Neural cell (in vitro differentiated cells): ENCODE measurements around the gene FAM107B. TPM values are rescaled to one million over a fixed set of nuclear protein-coding genes. Genes with fewer than 3 reads are reported as not detected.
A peak's percentile ranks its signal among the peaks of the same experiment; 100 is the strongest.

Experiments used
- H2AFZ ChIP-seq: fragments of 200-600, 300-800 bp; sonication (generic), shearing (Covaris generic); 2 replicates; pipeline ENCODE4 v1.6.0; 2014; ENCODE audit warnings: low read depth, mild to moderate bottlenecking, antibody characterized with exemption, low read length, moderate library complexity
- H3F3A ChIP-seq: fragments of 200-600 bp; shearing (Covaris generic); 2 replicates; pipeline ENCODE4 v1.6.1; 2016; ENCODE audit warnings: mild to moderate bottlenecking, moderate library complexity, mixed read lengths, antibody characterized with exemption, low read length; ENCODE audit not compliant: insufficient read depth, poor library complexity, severe bottlenecking
- H3K27ac ChIP-seq: fragments of 200-600, 300-800 bp; sonication (generic), shearing (Covaris generic); 2 replicates; pipeline ENCODE4 v1.5.1; 2014; ENCODE audit warnings: mild to moderate bottlenecking, low read length, moderate library complexity
- H3K27me3 ChIP-seq: fragments of 300-800, 200-600 bp; sonication (generic), shearing (Covaris generic); 2 replicates; pipeline ENCODE4 v1.6.0; 2014; ENCODE audit warnings: mild to moderate bottlenecking, low read depth, low read length, moderate library complexity; ENCODE audit not compliant: insufficient read depth
- H3K36me3 ChIP-seq: fragments of 300-800, 200-600 bp; sonication (generic), shearing (Covaris generic); 2 replicates; pipeline ENCODE4 v1.5.1; 2014; ENCODE audit warnings: mild to moderate bottlenecking, antibody characterized with exemption, low read length, moderate library complexity; ENCODE audit not compliant: insufficient read depth
- H3K4me2 ChIP-seq: fragments of 300-800, 200-600 bp; sonication (generic), shearing (Covaris generic); 2 replicates; pipeline ENCODE4 v1.6.0; 2014; ENCODE audit warnings: mild to moderate bottlenecking, low read length
- H3K4me3 ChIP-seq: fragments of 300-800, 200-600 bp; sonication (generic), shearing (Covaris generic); 2 replicates; pipeline ENCODE4 v1.5.1; 2014; ENCODE audit warnings: mild to moderate bottlenecking, low read length, moderate library complexity
- H3K79me2 ChIP-seq: fragments of 200-600 bp; shearing (Covaris generic); replicated peaks from 2 replicates; pipeline ENCODE4 v1.6.0; 2014; ENCODE audit warnings: mild to moderate bottlenecking, low read length, moderate library complexity; ENCODE audit not compliant: insufficient read depth
- H3K9ac ChIP-seq: fragments of 300-800, 200-600 bp; sonication (generic), shearing (Covaris generic); 2 replicates; pipeline ENCODE4 v1.6.1; 2016; ENCODE audit warnings: mild to moderate bottlenecking, low read length, mixed read lengths
- H3K9me2 ChIP-seq: fragments of 200-600 bp; shearing (Covaris generic); 2 replicates; pipeline ENCODE4 v1.6.1; 2016; ENCODE audit warnings: mild to moderate bottlenecking, low read length, mixed read lengths; ENCODE audit not compliant: insufficient read depth
- H3K9me3 ChIP-seq: fragments of 200-600, 300-800 bp; sonication (generic), shearing (Covaris generic); 2 replicates; pipeline ENCODE4 v1.6.1; 2016; ENCODE audit warnings: mild to moderate bottlenecking, mixed run types, low read length, moderate library complexity, mixed read lengths
- H4K20me1 ChIP-seq: fragments of 200-600 bp; shearing (Covaris generic); 2 replicates; pipeline ENCODE4 v1.6.1; 2016; ENCODE audit warnings: mild to moderate bottlenecking, mixed run types; ENCODE audit not compliant: insufficient read depth
- CTCF ChIP-seq: fragments of 450-650 bp; IDR thresholded peaks from 2 replicates; pipeline ENCODE4 v1.5.1; 2014; ENCODE audit warnings: antibody characterized with exemption, mild to moderate bottlenecking, moderate library complexity; ENCODE audit not compliant: poor library complexity, severe bottlenecking
- EP300 ChIP-seq: fragments of 450-650 bp; conservative IDR thresholded peaks from 2 replicates; pipeline ENCODE4 v1.6.1; 2014; ENCODE audit warnings: antibody characterized with exemption, mild to moderate bottlenecking, moderate library complexity; ENCODE audit not compliant: poor library complexity, severe bottlenecking
- EZH2 ChIP-seq: fragments of 200-600, 300-800 bp; shearing (Covaris generic), sonication (generic); IDR thresholded peaks from 2 replicates; pipeline ENCODE4 v1.6.1; 2014; ENCODE audit warnings: antibody characterized with exemption, low read length, borderline replicate concordance, mild to moderate bottlenecking; ENCODE audit not compliant: insufficient read depth, poor library complexity, severe bottlenecking
- POLR2AphosphoS5 ChIP-seq: IDR thresholded peaks from 2 replicates; pipeline ENCODE4 v1.6.1; 2012
- RAD21 ChIP-seq: fragments of 450-650 bp; conservative IDR thresholded peaks from 2 replicates; pipeline ENCODE4 v1.6.1; 2014; ENCODE audit warnings: antibody characterized with exemption, mild to moderate bottlenecking, moderate library complexity
- REST ChIP-seq: IDR thresholded peaks from 2 replicates; pipeline ENCODE4 v1.6.1; 2012; ENCODE audit warnings: borderline replicate concordance
- TAF1 ChIP-seq: IDR thresholded peaks from 2 replicates; pipeline ENCODE4 v1.6.1; 2012; ENCODE audit warnings: low read depth
- polyA plus RNA-seq: library from polyadenylated mRNA; depleted of rRNA; stranded (reverse); fragments of >200 nt; gene quantifications from 2 replicates; pipeline ENCODE4 v1.2.3, GENCODE V29; 2014

The FAM107B gene
- polyA plus RNA-seq, 1 donor from 2014 or later: 106 TPM

GRCh38 chr10:14601326-14601725 is 173.4 kb downstream of the FAM107B start:
- H3K4me2 ChIP-seq: no peak overlapping the region
- peak overlapping the region; percentile 93 for H3K4me3 ChIP-seq
- H4K20me1 ChIP-seq: no peaks in the 10 kb centered on the region
- H3K36me3 ChIP-seq: peaks cover 8% of the 10 kb centered on the region
- TF ChIP-seq POLR2AphosphoS5 (no peak), TAF1 (no peak), EP300 (no peak)
- no peaks in the 10 kb centered on the region for H3F3A ChIP-seq
- H3K9me2 ChIP-seq: no peaks in the 10 kb centered on the region
- H3K79me2 ChIP-seq: peaks cover 62% of the 10 kb centered on the region
- no peak overlapping the region for H3K27ac ChIP-seq
- H2AFZ ChIP-seq: no peak overlapping the region
- H3K9me3 ChIP-seq: no peaks in the 10 kb centered on the region
- H3K27me3 ChIP-seq: no peaks in the 10 kb centered on the region
- no peak overlapping the region for H3K9ac ChIP-seq

- Histone ChIP-seq H3K9me3 (no peaks in the 10 kb centered on the region), H3K4me3 (no peak overlapping the region), H3F3A (no peaks in the 10 kb centered on the region), H4K20me1 (peaks cover 4% of the 10 kb centered on the region), H3K79me2 (peaks cover 74% of the 10 kb centered on the region), H3K4me2 (no peak overlapping the region), H3K27ac (no peak overlapping the region), H2AFZ (no peak overlapping the region), H3K36me3 (peaks cover 8% of the 10 kb centered on the region), H3K27me3 (no peaks in the 10 kb centered on the region), H3K9ac (no peak overlapping the region), H3K9me2 (no peaks in the 10 kb centered on the region)
- no peak for TF ChIP-seq REST
- no peak for TF ChIP-seq POLR2AphosphoS5
Measured at GRCh38 chr10:14600065-14600464, 174.6 kb downstream of the FAM107B start.

- no peaks in the 10 kb centered on the region for H3F3A ChIP-seq
- H2AFZ ChIP-seq: no peak overlapping the region
- no peaks in the 10 kb centered on the region for H3K9me2 ChIP-seq
- H3K9ac ChIP-seq: no peak overlapping the region
- peaks cover 7% of the 10 kb centered on the region for H4K20me1 ChIP-seq
- TF ChIP-seq EP300 (no peak), CTCF (no peak), RAD21 (no peak), EZH2 (no peak)
- H3K9me3 ChIP-seq: no peaks in the 10 kb centered on the region
- H3K27me3 ChIP-seq: no peaks in the 10 kb centered on the region
- H3K4me3 ChIP-seq: no peak overlapping the region
- H3K36me3 ChIP-seq: peaks cover 8% of the 10 kb centered on the region
- no peak overlapping the region for H3K27ac ChIP-seq
- no peak overlapping the region for H3K4me2 ChIP-seq
- H3K79me2 ChIP-seq: peaks cover 83% of the 10 kb centered on the region
Measured at GRCh38 chr10:14598809-14599764, 175.6 kb downstream of the FAM107B start.
